Parathyroid adenoma (tissue), 2 donors: ENCODE measurements around the gene FBXO36.
A peak's percentile ranks its signal among the peaks of the same experiment; 100 is the strongest.

Experiments used
- H2AFZ ChIP-seq: fragments of 300-600 bp; sonication (generic); one replicate; pipeline ENCODE4 v1.7.0; 2017; ENCODE audit warnings: antibody characterized with exemption, mild to moderate bottlenecking
- H3K27ac ChIP-seq: fragments of 300-600 bp; sonication (generic); one replicate; pipeline ENCODE4 v1.7.0; 2017
- H3K27me3 ChIP-seq: fragments of 300-600 bp; sonication (generic); one replicate; pipeline ENCODE4 v1.7.0; 2017; ENCODE audit warnings: low read length; ENCODE audit not compliant: control insufficient read depth, insufficient read depth
- H3K36me3 ChIP-seq: fragments of 300-600 bp; sonication (generic); one replicate; pipeline ENCODE4 v1.7.0; 2017; ENCODE audit warnings: low read length; ENCODE audit not compliant: control insufficient read depth, insufficient read depth
- H3K4me1 ChIP-seq: fragments of 300-600 bp; sonication (generic); one replicate; pipeline ENCODE4 v1.7.0; 2017; ENCODE audit warnings: control low read depth
- H3K4me2 ChIP-seq: fragments of 300-600 bp; sonication (generic); one replicate; pipeline ENCODE4 v1.7.0; 2017; ENCODE audit warnings: low read length
- H3K4me3 ChIP-seq: fragments of 300-600 bp; sonication (generic); one replicate; pipeline ENCODE4 v1.7.0; 2017; ENCODE audit warnings: low read depth, low read length
- H3K79me2 ChIP-seq: fragments of 300-600 bp; sonication (generic); one replicate; pipeline ENCODE4 v1.7.0; 2017; ENCODE audit warnings: control low read depth
- H3K9ac ChIP-seq: fragments of 300-600 bp; sonication (generic); one replicate; pipeline ENCODE4 v1.7.0; 2017; ENCODE audit warnings: mild to moderate bottlenecking
- H3K9me3 ChIP-seq: fragments of 300-600 bp; sonication (generic); one replicate; pipeline ENCODE4 v1.7.0; 2017; ENCODE audit warnings: low read length; ENCODE audit not compliant: control insufficient read depth
- TF ChIP-seq, protein P1 (sequence below): fragments of 300-600 bp; sonication (generic); IDR thresholded peaks from one replicate; pipeline ENCODE4 v1.7.0; 2017; ENCODE audit warnings: antibody characterized with exemption, mild to moderate bottlenecking
- donor health status: primary hyperparathyroidism.

Gene FBXO36

DNA sequence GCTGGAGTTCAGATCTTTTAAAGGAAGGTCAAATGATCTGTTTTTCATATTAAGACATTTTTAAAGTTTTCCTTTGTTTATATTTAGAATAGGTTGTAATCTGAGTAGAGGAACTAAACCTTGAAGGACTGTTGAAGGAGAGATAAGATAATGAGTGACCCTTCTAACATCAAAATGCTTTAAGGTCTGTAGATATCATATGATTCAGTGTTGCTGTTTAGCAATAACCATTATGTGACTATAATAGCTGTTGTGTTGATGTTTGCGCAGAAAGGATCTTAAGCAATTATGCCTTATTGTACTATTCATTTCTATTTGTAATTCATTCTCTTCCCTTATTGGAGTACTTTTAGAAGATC is 86.4 kb downstream of the FBXO36 start:
- Histone ChIP-seq H3K4me1 (peaks cover 9% of the 10 kb centered on the region), H2AFZ (peak overlapping the region; percentile 8), H3K9ac (no peak overlapping the region), H3K36me3 (no peaks in the 10 kb centered on the region), H3K79me2 (no peaks in the 10 kb centered on the region), H3K27me3 (no peaks in the 10 kb centered on the region), H3K4me3 (peak overlapping the region; percentile 42), H3K4me2 (peak overlapping the region; percentile 49), H3K27ac (peak overlapping the region; percentile 46), H3K9me3 (no peaks in the 10 kb centered on the region)
- TF ChIP-seq, protein P1, sequence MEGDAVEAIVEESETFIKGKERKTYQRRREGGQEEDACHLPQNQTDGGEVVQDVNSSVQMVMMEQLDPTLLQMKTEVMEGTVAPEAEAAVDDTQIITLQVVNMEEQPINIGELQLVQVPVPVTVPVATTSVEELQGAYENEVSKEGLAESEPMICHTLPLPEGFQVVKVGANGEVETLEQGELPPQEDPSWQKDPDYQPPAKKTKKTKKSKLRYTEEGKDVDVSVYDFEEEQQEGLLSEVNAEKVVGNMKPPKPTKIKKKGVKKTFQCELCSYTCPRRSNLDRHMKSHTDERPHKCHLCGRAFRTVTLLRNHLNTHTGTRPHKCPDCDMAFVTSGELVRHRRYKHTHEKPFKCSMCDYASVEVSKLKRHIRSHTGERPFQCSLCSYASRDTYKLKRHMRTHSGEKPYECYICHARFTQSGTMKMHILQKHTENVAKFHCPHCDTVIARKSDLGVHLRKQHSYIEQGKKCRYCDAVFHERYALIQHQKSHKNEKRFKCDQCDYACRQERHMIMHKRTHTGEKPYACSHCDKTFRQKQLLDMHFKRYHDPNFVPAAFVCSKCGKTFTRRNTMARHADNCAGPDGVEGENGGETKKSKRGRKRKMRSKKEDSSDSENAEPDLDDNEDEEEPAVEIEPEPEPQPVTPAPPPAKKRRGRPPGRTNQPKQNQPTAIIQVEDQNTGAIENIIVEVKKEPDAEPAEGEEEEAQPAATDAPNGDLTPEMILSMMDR: no peak

DNA sequence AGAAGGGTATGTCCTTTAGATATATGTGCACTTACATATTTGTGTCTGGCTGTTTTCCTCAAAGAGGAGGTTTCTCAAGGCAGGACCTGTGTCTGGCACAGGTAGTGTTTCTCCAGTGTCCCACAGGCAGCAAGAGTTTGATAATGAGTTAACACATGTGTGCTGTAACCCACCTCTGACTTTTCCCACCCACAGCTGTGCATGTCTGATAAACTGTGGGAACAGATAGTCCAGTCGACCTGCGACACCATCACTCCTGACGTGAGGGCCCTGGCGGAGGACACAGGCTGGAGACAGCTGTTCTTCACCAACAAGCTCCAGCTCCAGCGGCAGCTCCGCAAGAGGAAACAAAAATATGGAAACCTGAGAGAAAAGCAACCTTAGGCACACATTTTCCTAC is 88.2 kb downstream of the FBXO36 start:
- no peaks in the 10 kb centered on the region for H3K36me3 ChIP-seq
- TF ChIP-seq, protein P1: no peak
- H2AFZ ChIP-seq: no peak overlapping the region
- no peaks in the 10 kb centered on the region for H3K9me3 ChIP-seq
- H3K27ac ChIP-seq: no peak overlapping the region
- no peak overlapping the region for H3K4me3 ChIP-seq
- H3K79me2 ChIP-seq: no peaks in the 10 kb centered on the region
- H3K27me3 ChIP-seq: no peaks in the 10 kb centered on the region
- H3K4me1 ChIP-seq: peaks cover 9% of the 10 kb centered on the region
- no peak overlapping the region for H3K9ac ChIP-seq
- no peak overlapping the region for H3K4me2 ChIP-seq

DNA sequence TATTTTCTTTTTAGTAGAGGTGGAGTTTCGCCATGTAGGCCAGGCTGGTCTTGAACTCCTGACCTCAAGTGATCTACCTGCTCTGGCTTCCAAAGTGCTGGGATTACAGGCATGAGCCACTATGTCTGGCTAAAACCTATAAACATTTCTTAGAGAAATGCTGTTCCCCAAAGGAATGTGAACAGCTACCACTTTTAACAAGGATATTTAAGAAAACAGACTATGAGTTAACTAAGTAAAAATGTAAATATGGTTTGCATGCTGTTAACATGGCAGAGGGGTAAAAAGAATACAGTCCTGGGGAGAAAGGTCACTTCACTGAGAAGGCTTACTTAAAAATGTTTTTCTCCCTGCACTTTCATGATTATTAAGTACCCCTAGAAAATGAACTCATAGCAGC is 89.3 kb downstream of the FBXO36 start:
- H3K4me3 ChIP-seq: no peak overlapping the region
- H2AFZ ChIP-seq: no peak overlapping the region
- TF ChIP-seq, protein P1: no peak
- no peaks in the 10 kb centered on the region for H3K9me3 ChIP-seq
- no peaks in the 10 kb centered on the region for H3K79me2 ChIP-seq
- H3K4me1 ChIP-seq: peaks cover 9% of the 10 kb centered on the region
- H3K27me3 ChIP-seq: no peaks in the 10 kb centered on the region
- H3K9ac ChIP-seq: no peak overlapping the region
- H3K4me2 ChIP-seq: no peak overlapping the region
- no peaks in the 10 kb centered on the region for H3K36me3 ChIP-seq
- no peak overlapping the region for H3K27ac ChIP-seq

DNA sequence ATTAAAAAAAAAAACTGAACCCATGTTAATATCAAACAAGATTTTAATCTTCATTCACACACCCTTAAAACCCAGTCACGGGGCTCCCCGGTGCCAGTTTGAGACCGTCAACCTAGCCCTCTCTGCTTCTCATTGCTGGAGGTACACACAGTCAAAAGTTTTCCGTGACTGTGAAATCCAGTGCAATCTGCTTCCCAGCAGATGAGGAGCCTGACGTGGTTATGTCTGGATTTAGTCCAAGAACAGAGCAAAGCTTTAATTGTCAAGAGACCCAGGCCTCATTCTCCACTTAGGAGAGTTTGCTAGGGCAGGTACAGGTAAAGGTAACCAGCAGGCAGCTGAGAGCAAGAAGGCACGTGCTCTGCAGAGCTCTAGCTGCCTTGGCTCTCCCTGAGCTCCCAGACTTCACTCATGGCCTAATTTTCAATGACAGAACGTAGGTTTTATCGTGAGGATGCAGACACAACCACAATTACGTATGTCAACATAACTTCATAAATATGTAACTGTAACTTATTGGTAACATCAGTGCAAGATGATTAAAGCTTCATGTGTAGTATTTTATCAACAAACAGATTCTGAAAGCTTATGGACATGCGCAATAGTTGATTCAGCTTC is 90.1 kb downstream of the FBXO36 start:
- Histone ChIP-seq H3K9me3 (no peaks in the 10 kb centered on the region), H3K27me3 (no peaks in the 10 kb centered on the region), H3K79me2 (no peaks in the 10 kb centered on the region), H3K4me3 (no peak overlapping the region), H3K4me1 (peaks cover 9% of the 10 kb centered on the region), H3K36me3 (no peaks in the 10 kb centered on the region), H3K4me2 (no peak overlapping the region), H3K9ac (no peak overlapping the region), H2AFZ (no peak overlapping the region), H3K27ac (no peak overlapping the region)
- TF ChIP-seq, protein P1: no peak

DNA sequence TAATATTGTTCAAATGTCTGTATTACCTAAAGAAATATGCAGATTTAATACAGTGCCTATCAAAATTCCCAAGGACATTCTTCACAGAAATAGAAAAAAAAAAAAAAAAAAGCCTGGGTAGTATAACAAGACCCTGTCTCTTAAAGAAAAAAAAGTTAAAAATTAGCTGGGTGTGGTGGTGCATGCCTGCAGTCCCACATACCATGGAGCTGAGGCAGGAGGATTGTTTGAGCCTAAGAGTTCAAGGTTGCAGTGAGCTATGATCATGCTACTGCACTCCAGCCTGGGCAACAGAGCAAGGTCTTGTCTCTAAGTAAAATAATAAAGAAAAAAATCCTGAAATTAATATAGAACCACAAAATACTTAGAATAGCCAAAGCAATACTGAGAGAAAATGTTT is 94.5 kb downstream of the FBXO36 start:
- no peaks in the 10 kb centered on the region for H3K27me3 ChIP-seq
- no peaks in the 10 kb centered on the region for H3K36me3 ChIP-seq
- H3K4me3 ChIP-seq: no peak overlapping the region
- no peaks in the 10 kb centered on the region for H3K79me2 ChIP-seq
- H2AFZ ChIP-seq: no peak overlapping the region
- TF ChIP-seq, protein P1: no peak
- H3K4me1 ChIP-seq: no peaks in the 10 kb centered on the region
- no peaks in the 10 kb centered on the region for H3K9me3 ChIP-seq
- no peak overlapping the region for H3K9ac ChIP-seq
- H3K27ac ChIP-seq: no peak overlapping the region
- H3K4me2 ChIP-seq: no peak overlapping the region
